HepG2 (cell line): Measurements from ENCODE around the gene USP19. TPM values are rescaled to one million over a fixed set of nuclear protein-coding genes. Genes with fewer than 3 reads are reported as not detected.

ENCODE experiments used
- AGO2 ChIP-seq: fragments of 200-400 bp; formaldehyde crosslinking; optimal IDR thresholded peaks from 2 replicates; pipeline ENCODE3; 2017; ENCODE audit warnings: mild to moderate bottlenecking, low read depth, low read length, moderate library complexity
- GABPB1 ChIP-seq: IDR thresholded peaks from 2 replicates; pipeline ENCODE4 v1.6.1; 2016; ENCODE audit warnings: mild to moderate bottlenecking, missing genetic modification reagents, moderate library complexity, missing compliant biosample characterization
- GPBP1L1 ChIP-seq: sonication (generic); formaldehyde crosslinking; IDR thresholded peaks from 2 replicates; pipeline ENCODE4 v1.5.0; 2020; ENCODE audit warnings: mild to moderate bottlenecking, missing genetic modification reagents
- GZF1 ChIP-seq: sonication (generic); formaldehyde crosslinking; IDR thresholded peaks from 2 replicates; pipeline ENCODE4 v1.5.1; 2020; ENCODE audit warnings: mild to moderate bottlenecking, missing genetic modification reagents
- KMT2B ChIP-seq: IDR thresholded peaks from 2 replicates; pipeline ENCODE4 v1.6.1; 2016; ENCODE audit warnings: missing genetic modification reagents, missing compliant biosample characterization
- MIXL1 ChIP-seq: IDR thresholded peaks from 2 replicates; pipeline ENCODE4 v1.6.1; 2016
- MTF1 ChIP-seq: sonication (generic); formaldehyde crosslinking; IDR thresholded peaks from 2 replicates; pipeline ENCODE4 v1.5.0; 2020; ENCODE audit warnings: missing genetic modification reagents
- NFE2L2 ChIP-seq: fragments of 150-350 bp; IDR thresholded peaks from 2 replicates; pipeline ENCODE4 v1.6.1; 2014; ENCODE audit warnings: low read length
- RFXAP ChIP-seq: sonication (generic); formaldehyde crosslinking; IDR thresholded peaks from 2 replicates; pipeline ENCODE4 v1.4.0; 2020; ENCODE audit warnings: missing genetic modification reagents, borderline replicate concordance
- SMAD3 ChIP-seq: sonication (generic); formaldehyde crosslinking; IDR thresholded peaks from 2 replicates; pipeline ENCODE4 v1.4.0; 2020; ENCODE audit warnings: missing genetic modification reagents
- SNAPC2 ChIP-seq: sonication (generic); formaldehyde crosslinking; IDR thresholded peaks from 2 replicates; pipeline ENCODE4 v1.8.1; 2022; ENCODE audit warnings: mild to moderate bottlenecking, missing genetic modification reagents
- STAT6 ChIP-seq: sonication (generic); formaldehyde crosslinking; IDR thresholded peaks from 2 replicates; pipeline ENCODE4 v1.4.0; 2020; ENCODE audit warnings: missing genetic modification reagents, mild to moderate bottlenecking, borderline replicate concordance
- TERF1 ChIP-seq: sonication (generic); formaldehyde crosslinking; IDR thresholded peaks from 2 replicates; pipeline ENCODE4 v1.8.0; 2022; ENCODE audit warnings: mild to moderate bottlenecking, missing genetic modification reagents, moderate library complexity
- ZBTB33 ChIP-seq: sonication (generic); formaldehyde crosslinking; IDR thresholded peaks from 2 replicates; pipeline ENCODE4 v1.4.0; 2020; ENCODE audit warnings: missing genetic modification reagents
- ZBTB43 ChIP-seq: sonication (generic); formaldehyde crosslinking; conservative IDR thresholded peaks from 2 replicates; pipeline ENCODE4 v1.4.0; 2020; ENCODE audit warnings: missing genetic modification reagents
- ZNF484 ChIP-seq: sonication (generic); formaldehyde crosslinking; IDR thresholded peaks from 2 replicates; pipeline ENCODE4 v1.5.1; 2020; ENCODE audit warnings: mild to moderate bottlenecking, low read depth, missing genetic modification reagents, borderline replicate concordance
- ZNF577 ChIP-seq: sonication (generic); formaldehyde crosslinking; IDR thresholded peaks from 2 replicates; pipeline ENCODE4 v1.4.0; 2020; ENCODE audit warnings: mild to moderate bottlenecking, low read depth, missing genetic modification reagents, borderline replicate concordance
- ZNF878 ChIP-seq: sonication (generic); formaldehyde crosslinking; IDR thresholded peaks from 2 replicates; pipeline ENCODE4 v1.8.1; 2023; ENCODE audit warnings: mild to moderate bottlenecking, missing genetic modification reagents, moderate library complexity
- polyA plus RNA-seq, 8 experiments: library from polyadenylated mRNA; depleted of rRNA in 3 of 8; stranded (reverse) in 7 of 8; unstranded in 1 of 8; fragments of >200 nt; fragmentation: Illumina TruSeq in 4 of 8; extraction: Trizol in 4 of 8; gene quantifications; 2 replicates each; pipeline versions ENCODE4 v1.2.1 to v1.2.3, GENCODE V29; 2011 to 2016; ENCODE audit warnings: low read depth in 4 of 8, missing spikeins in 1 of 8, mixed read lengths in 1 of 8; ENCODE audit not compliant: insufficient read depth in 1 of 8
- total RNA-seq, 5 experiments: library from RNA; depleted of rRNA; stranded (reverse); fragments of >200 nt; fragmentation: Illumina TruSeq; extraction: Trizol; gene quantifications; 2 replicates each; pipeline ENCODE4 v1.2.3, GENCODE V29; 2016; ENCODE audit warnings: low read depth in 1 of 5
- TF ChIP-seq, protein P1 (sequence below): sonication (generic); formaldehyde crosslinking; IDR thresholded peaks from 2 replicates; pipeline ENCODE4 v1.4.0; 2020; ENCODE audit warnings: low read depth, mild to moderate bottlenecking, missing genetic modification reagents

USP19 gene
- total and polyA plus RNA-seq, 2 of the 13 experiments (the other 11 are each of a cell fraction or from before 2014, with no cell fraction given): 28.3 to 31.7 TPM

GRCh38 chr3:49120438-49121131 is at the start of gene USP19 (continued):
- TF ChIP-seq STAT6 (CRISPR knock-in tag) (no peak), NFE2L2 (no peak), GABPB1 (CRISPR knock-in tag) (peak; percentile 99), AGO2 (peak; percentile 88), RFXAP (CRISPR knock-in tag) (peak; percentile 89), GPBP1L1 (CRISPR knock-in tag) (no peak), MTF1 (CRISPR knock-in tag) (0 out of 2 replicates have a peak, but pooled peaks have one; percentile 28), GZF1 (no peak), ZBTB33 (CRISPR knock-in tag) (no peak), ZBTB43 (CRISPR knock-in tag) (0 out of 2 replicates have a peak, but pooled peaks have one; percentile 51), SNAPC2 (CRISPR knock-in tag) (no peak), ZNF577 (no peak), MIXL1 (CRISPR knock-in tag) (peak; percentile 42; the same call in 1 of the 2 replicates), SMAD3 (CRISPR knock-in tag) (0 out of 2 replicates have a peak, but pooled peaks have one; percentile 41), ZNF484 (no peak), KMT2B (CRISPR knock-in tag) (peak; percentile 82), ZNF878 (CRISPR knock-in tag) (no peak), TERF1 (CRISPR knock-in tag) (no peak)
- TF ChIP-seq, protein P1, sequence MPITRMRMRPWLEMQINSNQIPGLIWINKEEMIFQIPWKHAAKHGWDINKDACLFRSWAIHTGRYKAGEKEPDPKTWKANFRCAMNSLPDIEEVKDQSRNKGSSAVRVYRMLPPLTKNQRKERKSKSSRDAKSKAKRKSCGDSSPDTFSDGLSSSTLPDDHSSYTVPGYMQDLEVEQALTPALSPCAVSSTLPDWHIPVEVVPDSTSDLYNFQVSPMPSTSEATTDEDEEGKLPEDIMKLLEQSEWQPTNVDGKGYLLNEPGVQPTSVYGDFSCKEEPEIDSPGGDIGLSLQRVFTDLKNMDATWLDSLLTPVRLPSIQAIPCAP: no peak
